GM19455 (cell line): ENCODE data around the gene SMAD4.
"Not testable (repeated sequence)": the region's sequence is repeated elsewhere in the genome, so short reads cannot be mapped to it uniquely, and the experiment has no call there.

Experiments used
- ATAC-seq: cut with Tn5 transposase; IDR thresholded peaks from one replicate; pipeline ENCODE4 v1.9.1; 2021; ENCODE audit not compliant: unreplicated experiment

SMAD4 gene

GRCh38 chr18:51068105-51068504 lies 38.1 kb downstream of the SMAD4 start:
- no peak for ATAC-seq

GRCh38 chr18:51069885-51070284 lies 39.9 kb downstream of the SMAD4 start:
- no peak for ATAC-seq

- ATAC-seq = no peak
These were observed 40.5 kb downstream of the SMAD4 start for GRCh38 chr18:51070545-51070944.

- ATAC-seq = no peak
These were observed 42.7 kb downstream of the SMAD4 start for GRCh38 chr18:51072586-51073313.

GRCh38 chr18:51074605-51075004 lies 44.6 kb downstream of the SMAD4 start:
- peak; percentile 82 for ATAC-seq

GRCh38 chr18:51076503-51076902 lies 46.5 kb downstream of the SMAD4 start:
- no peak for ATAC-seq

- ATAC-seq = peak; percentile 59
These were observed 47.2 kb downstream of the SMAD4 start for GRCh38 chr18:51077217-51077616.

- ATAC-seq = no peak
These were observed 48.0 kb downstream of the SMAD4 start for GRCh38 chr18:51078026-51078425.

GRCh38 chr18:51082571-51083267 lies 52.7 kb downstream of the SMAD4 start:
- peak; percentile 89 for ATAC-seq

GRCh38 chr18:51083398-51083797 lies 53.4 kb downstream of the SMAD4 start:
- no peak for ATAC-seq

GRCh38 chr18:51088410-51088809 lies 58.4 kb downstream of the SMAD4 start:
- ATAC-seq = no peak

- ATAC-seq = no peak
These were observed 59.7 kb downstream of the SMAD4 start for GRCh38 chr18:51089691-51090090.

GRCh38 chr18:51091270-51091669 lies 61.3 kb downstream of the SMAD4 start:
- ATAC-seq = no peak

- no peak for ATAC-seq
These were observed 62.1 kb downstream of the SMAD4 start for GRCh38 chr18:51092117-51092516.

GRCh38 chr18:51092967-51093366 lies 63.0 kb downstream of the SMAD4 start:
- ATAC-seq = not testable (repeated sequence)

- no peak for ATAC-seq
These were observed 67.2 kb downstream of the SMAD4 start for GRCh38 chr18:51097021-51097822.

GRCh38 chr18:51098082-51098481 lies 68.1 kb downstream of the SMAD4 start:
- no peak for ATAC-seq

- no peak for ATAC-seq
These were observed 68.5 kb downstream of the SMAD4 start for GRCh38 chr18:51098513-51098912.

GRCh38 chr18:51100385-51101120 lies 70.5 kb downstream of the SMAD4 start:
- ATAC-seq = no peak

GRCh38 chr18:51107082-51107481 lies 77.1 kb downstream of the SMAD4 start:
- ATAC-seq = no peak
